Measurements from ENCODE around the gene VAMP4.
"Not testable (repeated sequence)": the region's sequence is repeated elsewhere in the genome, so short reads cannot be mapped to it uniquely, and the experiment has no call there.

VAMP4 gene

DNA sequence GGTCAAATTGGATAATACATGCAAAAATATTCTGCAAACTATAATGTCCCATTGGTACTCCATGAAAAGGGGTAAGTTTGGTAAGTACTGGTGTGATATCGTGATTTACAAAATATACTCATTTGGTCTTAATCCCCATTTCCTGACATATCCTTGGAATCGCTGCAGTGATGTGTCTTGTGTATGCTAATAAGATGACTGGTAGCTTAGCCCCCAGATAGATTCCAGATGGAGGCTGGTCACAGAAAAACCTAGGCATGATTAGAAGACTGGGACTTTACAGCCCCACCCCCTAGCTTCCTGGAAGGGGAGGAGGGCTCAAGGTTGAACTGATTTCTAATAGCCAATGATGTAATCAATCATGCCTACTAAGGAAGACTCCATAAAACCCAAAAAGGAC is 3.0 kb downstream of the VAMP4 start:
- ChIA-PET CTCF (no interaction called here), POLR2A (no interaction called here)
- TF ChIP-seq FOXM1 (IDR thresholded peaks at IDR 0.05; ENCODE audit: borderline replicate concordance) (no peak), HDGF (IDR thresholded peaks at IDR 0.05; ENCODE audit: borderline replicate concordance) (no peak), NFRKB (IDR thresholded peaks at IDR 0.05) (no peak), TARDBP (IDR thresholded peaks at IDR 0.05) (no peak), LEF1 (IDR thresholded peaks at IDR 0.05; ENCODE audit: borderline replicate concordance) (no peak), ZNF384 (IDR thresholded peaks at IDR 0.05) (no peak), ARNT (IDR thresholded peaks at IDR 0.05) (no peak), FOXA1 (IDR thresholded peaks at IDR 0.05) (no peak), BHLHE40 (IDR thresholded peaks at IDR 0.05; ENCODE audit: borderline replicate concordance) (no peak), FOXK2 (IDR thresholded peaks at IDR 0.05) (no peak), SUZ12 (IDR thresholded peaks at IDR 0.05) (no peak), ELF4 (IDR thresholded peaks at IDR 0.05) (no peak)
- TF ChIP-seq, protein P1, sequence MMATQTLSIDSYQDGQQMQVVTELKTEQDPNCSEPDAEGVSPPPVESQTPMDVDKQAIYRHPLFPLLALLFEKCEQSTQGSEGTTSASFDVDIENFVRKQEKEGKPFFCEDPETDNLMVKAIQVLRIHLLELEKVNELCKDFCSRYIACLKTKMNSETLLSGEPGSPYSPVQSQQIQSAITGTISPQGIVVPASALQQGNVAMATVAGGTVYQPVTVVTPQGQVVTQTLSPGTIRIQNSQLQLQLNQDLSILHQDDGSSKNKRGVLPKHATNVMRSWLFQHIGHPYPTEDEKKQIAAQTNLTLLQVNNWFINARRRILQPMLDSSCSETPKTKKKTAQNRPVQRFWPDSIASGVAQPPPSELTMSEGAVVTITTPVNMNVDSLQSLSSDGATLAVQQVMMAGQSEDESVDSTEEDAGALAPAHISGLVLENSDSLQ (IDR thresholded peaks at IDR 0.05), result no peak
- DNase-seq (ENCODE audit: extremely low spot score), result no peak

DNA sequence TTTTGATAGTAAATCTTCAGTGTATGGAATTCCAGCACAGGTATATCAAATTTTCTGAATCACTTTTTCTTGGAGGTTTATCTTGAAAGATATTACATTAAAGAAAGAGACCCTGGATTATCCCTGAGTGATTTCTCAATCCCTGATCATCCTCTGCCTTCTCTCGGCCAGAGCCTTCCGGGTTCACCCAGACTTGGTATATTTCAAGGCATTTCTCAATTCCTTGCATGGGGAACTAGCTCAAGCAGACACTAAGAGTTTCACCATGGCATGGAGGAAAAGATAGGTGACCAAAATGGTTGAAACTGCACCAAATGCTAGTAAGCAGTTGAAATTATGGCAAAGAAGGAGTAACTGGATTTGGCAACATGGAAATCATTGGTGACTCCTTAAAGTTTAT is 5.7 kb downstream of the VAMP4 start:
- no peak for DNase-seq (ENCODE audit: extremely low spot score)
- TF ChIP-seq L3MBTL2 (conservative IDR thresholded peaks at IDR 0.05) (no peak), TARDBP (IDR thresholded peaks at IDR 0.05) (no peak), ARNT (IDR thresholded peaks at IDR 0.05) (no peak), BHLHE40 (IDR thresholded peaks at IDR 0.05; ENCODE audit: borderline replicate concordance) (no peak), FOXM1 (IDR thresholded peaks at IDR 0.05; ENCODE audit: borderline replicate concordance) (no peak), SUZ12 (IDR thresholded peaks at IDR 0.05) (no peak)
- CTCF ChIA-PET, result no interaction called here
- POLR2A ChIA-PET, result no interaction called here

DNA sequence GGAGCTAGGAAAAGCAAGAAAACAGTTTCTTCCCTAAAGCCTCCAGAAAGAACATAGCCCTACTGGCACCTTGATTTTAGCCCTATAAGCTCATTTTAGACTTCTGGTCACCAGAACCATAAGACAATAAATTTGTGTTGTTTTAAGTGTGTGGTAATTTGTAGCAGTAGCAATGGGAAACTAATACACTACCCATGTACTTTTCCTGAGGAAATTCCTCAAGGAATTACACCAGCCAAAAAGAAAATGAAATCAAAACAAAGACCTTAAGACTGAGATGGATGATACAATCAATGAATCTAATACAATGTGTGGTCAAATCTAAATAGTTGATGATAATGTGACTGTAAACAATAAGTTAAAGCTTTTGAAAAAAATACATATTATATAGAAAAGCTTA is 11.8 kb downstream of the VAMP4 start:
- CTCF ChIA-PET, result interaction anchor here (0.6 to 1.1 kb wide), 2 partner anchors 76 to 629 kb away, joined by 4 to 6 read pairs; no protein-coding TSS in a partner anchor
- no peak for TF ChIP-seq NFRKB (IDR thresholded peaks at IDR 0.05)
- POLR2A ChIA-PET, result interaction anchor here (2.5 kb wide), 1 partner anchor 12 kb away, joined by 9 read pairs; the partner anchor contains the start of gene VAMP4
- no peak for DNase-seq (ENCODE audit: extremely low spot score)

DNA sequence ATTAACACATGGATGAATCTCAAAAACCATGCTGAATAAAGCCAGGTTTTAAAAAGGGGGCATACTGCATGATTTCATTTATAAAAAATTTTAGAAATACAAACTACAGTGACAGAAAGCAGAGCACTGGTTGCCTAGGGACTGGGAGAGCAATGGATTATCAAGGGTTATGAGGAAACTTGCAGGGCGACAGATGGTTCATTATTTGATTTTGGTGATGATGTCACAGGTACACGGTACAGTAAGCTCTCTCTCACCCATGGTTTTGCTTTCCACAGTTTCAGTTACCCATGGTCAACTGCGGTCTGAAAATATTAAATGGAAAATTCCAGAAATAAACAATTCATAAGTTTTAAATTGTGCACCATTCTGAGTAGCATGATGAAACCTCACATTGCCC is 14.1 kb downstream of the VAMP4 start:
- POLR2A ChIA-PET, result no interaction called here
- DNase-seq (ENCODE audit: extremely low spot score), result no peak
- CTCF ChIA-PET, result no interaction called here
- TF ChIP-seq, protein P1 (IDR thresholded peaks at IDR 0.05), result no peak

DNA sequence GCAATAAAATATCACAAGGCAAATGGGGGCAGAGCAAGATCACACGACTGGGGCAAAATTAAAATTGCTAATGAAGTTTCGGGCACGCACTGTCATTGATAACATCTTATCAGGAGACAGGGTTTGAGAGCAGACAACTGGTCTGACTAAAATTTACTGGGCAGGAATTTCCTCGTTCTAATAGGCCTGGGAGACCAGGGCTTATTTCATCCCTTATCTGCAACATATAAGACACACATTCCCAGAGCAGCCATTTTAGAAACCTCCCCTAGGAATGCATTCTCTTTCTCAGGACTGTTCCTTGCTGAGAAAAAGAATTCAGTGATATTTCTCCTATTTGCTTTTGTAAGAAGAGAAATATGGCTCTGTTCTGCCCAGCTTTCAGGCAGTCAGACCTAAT is 18.7 kb downstream of the VAMP4 start:
- POLR2A ChIA-PET, CTCF ChIA-PET: not testable (repeated sequence)

DNA sequence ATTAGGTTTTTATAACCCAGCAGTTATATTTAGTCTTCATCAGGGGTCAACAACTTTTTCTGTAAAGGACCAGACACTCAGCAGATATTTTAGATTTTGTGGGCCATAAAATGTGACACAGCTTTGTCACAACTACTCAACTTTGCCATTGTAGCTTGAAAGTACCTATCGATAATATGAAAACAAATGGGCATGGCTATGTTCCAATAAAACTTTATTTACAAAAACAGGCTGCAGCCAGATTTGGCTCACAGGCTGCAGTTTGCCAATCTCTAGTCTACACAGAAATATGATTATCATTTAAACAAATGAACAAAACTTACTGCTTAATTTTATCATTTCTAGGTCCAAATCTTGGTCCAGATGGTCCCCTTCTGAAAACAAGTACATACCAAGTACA is 23.0 kb downstream of the VAMP4 start:
- no peak for DNase-seq (ENCODE audit: extremely low spot score)
- TF ChIP-seq CTBP1 (IDR thresholded peaks at IDR 0.05; ENCODE audit: borderline replicate concordance) (no peak), ARNT (IDR thresholded peaks at IDR 0.05) (no peak), L3MBTL2 (conservative IDR thresholded peaks at IDR 0.05) (no peak)
- ChIA-PET POLR2A (no interaction called here), CTCF (no interaction called here)

More for the DNA sequence above, 18.7 kb downstream of the VAMP4 start:
- DNase-seq (ENCODE audit: extremely low spot score), result not testable (repeated sequence)

DNA sequence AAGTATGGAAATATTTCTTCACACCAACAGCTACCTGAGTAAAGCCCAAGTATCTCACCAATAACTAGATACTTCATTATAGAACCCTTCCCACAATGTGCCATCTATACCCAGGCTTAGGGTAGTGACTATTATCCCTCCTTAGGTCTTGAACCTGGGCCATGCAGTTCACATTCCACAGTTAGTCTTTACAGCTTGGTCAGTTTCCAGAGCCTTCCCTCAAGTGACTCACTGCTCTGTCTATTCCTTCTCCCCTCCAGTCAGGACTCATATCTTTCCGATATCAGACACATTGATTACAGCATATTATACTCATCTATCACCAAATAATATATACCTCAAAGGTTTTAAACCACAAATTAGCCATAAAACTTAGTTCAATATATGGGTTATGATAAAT is 23.6 kb downstream of the VAMP4 start:
- ChIA-PET POLR2A (no interaction called here), CTCF (no interaction called here)
- DNase-seq (ENCODE audit: extremely low spot score), result no peak
- TF ChIP-seq L3MBTL2 (conservative IDR thresholded peaks at IDR 0.05) (no peak), FOXM1 (IDR thresholded peaks at IDR 0.05; ENCODE audit: borderline replicate concordance) (no peak), NFRKB (IDR thresholded peaks at IDR 0.05) (no peak), ZNF384 (IDR thresholded peaks at IDR 0.05) (no peak), FOXK2 (IDR thresholded peaks at IDR 0.05) (no peak), SP1 (IDR thresholded peaks at IDR 0.05) (no peak), FOXA1 (IDR thresholded peaks at IDR 0.05) (no peak)

DNA sequence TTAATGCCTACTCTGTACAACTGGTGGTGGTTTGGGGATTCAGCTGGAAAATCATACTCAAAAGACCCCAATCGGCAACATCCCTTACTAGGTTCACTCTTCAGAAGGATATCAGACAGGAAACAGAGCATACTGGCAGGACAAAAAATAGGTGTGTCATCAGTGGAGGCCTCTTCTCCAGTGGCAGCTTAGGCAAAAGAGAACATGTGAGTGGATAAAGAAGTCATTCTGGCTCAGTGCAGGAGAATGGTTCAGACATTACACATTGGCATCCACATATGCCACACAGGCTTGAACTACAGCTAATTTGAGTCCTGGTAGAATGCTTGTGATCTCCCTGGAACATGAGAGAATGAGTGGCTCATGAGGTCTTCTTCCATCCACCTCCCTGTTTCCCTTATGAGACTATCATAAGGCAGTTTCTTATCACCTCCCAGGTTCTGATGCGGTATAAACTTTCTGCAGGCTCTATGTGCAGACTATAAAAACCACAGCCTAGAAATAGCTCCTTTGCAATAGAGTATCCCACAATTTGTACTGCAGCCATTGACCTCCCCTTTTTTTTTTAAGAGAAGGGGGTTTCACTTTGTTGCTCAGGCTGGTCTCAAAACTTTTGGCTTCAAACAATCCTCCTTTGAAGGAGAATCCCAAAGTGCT is 24.7 kb downstream of the VAMP4 start:
- TF ChIP-seq BHLHE40 (IDR thresholded peaks at IDR 0.05; ENCODE audit: borderline replicate concordance), result no peak
- TF ChIP-seq FOXK2 (IDR thresholded peaks at IDR 0.05), result no peak
- TF ChIP-seq LEF1 (IDR thresholded peaks at IDR 0.05; ENCODE audit: borderline replicate concordance), result no peak
- TF ChIP-seq FOXA1 (IDR thresholded peaks at IDR 0.05), result no peak
- TF ChIP-seq ZNF384 (IDR thresholded peaks at IDR 0.05), result no peak
- CTCF ChIA-PET, result interaction anchor here (1.1 kb wide), 1 partner anchor 28 kb away, joined by 3 read pairs; no protein-coding TSS in a partner anchor
- POLR2A ChIA-PET, result no interaction called here
- DNase-seq (ENCODE audit: extremely low spot score), result no peak

DNA sequence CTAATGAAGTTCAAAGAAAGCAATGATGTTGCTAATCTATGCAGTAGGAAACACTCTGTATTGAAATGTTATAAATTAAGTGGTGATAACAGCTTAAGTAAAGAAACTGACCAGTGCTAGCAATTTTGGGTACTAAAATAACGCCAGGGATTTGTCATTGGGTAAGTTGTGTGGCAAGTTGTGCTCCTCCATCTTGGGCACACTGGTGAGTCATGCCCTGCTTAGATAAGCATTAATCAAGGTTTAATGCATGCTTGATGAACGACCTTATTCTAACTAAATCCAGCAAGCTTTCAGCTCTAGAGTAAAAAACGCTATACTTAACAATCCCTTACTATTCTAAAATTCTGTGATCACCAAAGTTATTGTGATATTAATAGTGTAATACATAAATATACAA is 25.2 kb downstream of the VAMP4 start:
- TF ChIP-seq ARNT (IDR thresholded peaks at IDR 0.05) (no peak), ELF4 (IDR thresholded peaks at IDR 0.05) (no peak), ZNF384 (IDR thresholded peaks at IDR 0.05) (no peak)
- TF ChIP-seq, protein P1 (IDR thresholded peaks at IDR 0.05), result no peak
- DNase-seq (ENCODE audit: extremely low spot score), result no peak
- CTCF ChIA-PET, result interaction anchor here (0.8 to 1.5 kb wide), 3 partner anchors 9 to 72 kb away, joined by 3 to 13 read pairs (median 3); no protein-coding TSS in a partner anchor
- POLR2A ChIA-PET, result no interaction called here
